NB4 (cell line): ENCODE results near the gene PLCH1.

Experiments
- POLR2A ChIP-seq: IDR thresholded peaks from 2 replicates; pipeline ENCODE4 v1.6.1; 2011; ENCODE audit warnings: mild to moderate bottlenecking; ENCODE audit not compliant: insufficient read length; ENCODE audit errors: extremely low read depth
- TF ChIP-seq, protein P1 (sequence below): IDR thresholded peaks from one replicate; pipeline ENCODE4 v1.5.1; 2012; ENCODE audit warnings: low read depth, low read length

DNA sequence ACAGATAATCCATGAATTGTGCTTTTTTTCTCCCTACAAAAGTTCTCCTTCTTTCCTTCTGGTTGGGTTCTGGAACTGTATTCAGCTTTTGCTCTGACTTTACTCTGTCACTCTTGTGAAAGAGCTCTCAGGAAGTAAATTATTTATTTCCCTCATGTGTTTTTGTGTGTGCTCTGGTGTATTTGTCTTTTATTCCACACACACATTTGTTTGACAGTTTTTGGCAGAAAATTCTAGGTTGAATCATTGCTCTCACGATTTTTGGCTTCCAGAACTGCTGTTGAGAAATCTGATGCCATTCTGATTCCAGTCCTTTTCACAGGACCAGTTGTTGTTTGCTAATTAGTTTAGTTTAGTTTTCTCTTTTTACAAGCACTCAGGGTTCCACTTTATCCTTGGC is 172.8 kb downstream of the PLCH1 start:
- TF ChIP-seq, protein P1, sequence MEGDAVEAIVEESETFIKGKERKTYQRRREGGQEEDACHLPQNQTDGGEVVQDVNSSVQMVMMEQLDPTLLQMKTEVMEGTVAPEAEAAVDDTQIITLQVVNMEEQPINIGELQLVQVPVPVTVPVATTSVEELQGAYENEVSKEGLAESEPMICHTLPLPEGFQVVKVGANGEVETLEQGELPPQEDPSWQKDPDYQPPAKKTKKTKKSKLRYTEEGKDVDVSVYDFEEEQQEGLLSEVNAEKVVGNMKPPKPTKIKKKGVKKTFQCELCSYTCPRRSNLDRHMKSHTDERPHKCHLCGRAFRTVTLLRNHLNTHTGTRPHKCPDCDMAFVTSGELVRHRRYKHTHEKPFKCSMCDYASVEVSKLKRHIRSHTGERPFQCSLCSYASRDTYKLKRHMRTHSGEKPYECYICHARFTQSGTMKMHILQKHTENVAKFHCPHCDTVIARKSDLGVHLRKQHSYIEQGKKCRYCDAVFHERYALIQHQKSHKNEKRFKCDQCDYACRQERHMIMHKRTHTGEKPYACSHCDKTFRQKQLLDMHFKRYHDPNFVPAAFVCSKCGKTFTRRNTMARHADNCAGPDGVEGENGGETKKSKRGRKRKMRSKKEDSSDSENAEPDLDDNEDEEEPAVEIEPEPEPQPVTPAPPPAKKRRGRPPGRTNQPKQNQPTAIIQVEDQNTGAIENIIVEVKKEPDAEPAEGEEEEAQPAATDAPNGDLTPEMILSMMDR: no peak
- TF ChIP-seq POLR2A: no peak
